Endothelial cell of umbilical vein (primary cell): Measurements from ENCODE around the gene FHIT.

ENCODE experiments used
- EZH2 ChIP-seq: IDR thresholded peaks from 2 replicates; pipeline ENCODE4 v1.6.1; 2012; ENCODE audit warnings: borderline replicate concordance, low read depth, mild to moderate bottlenecking, moderate library complexity, low read length, inconsistent platforms; ENCODE audit not compliant: severe bottlenecking
- MAX ChIP-seq: IDR thresholded peaks from 2 replicates; pipeline ENCODE4 v1.6.1; 2011; ENCODE audit not compliant: insufficient read depth, insufficient read length
- POLR2A ChIP-seq: IDR thresholded peaks from 2 replicates; pipeline ENCODE4 v1.6.1; 2012; ENCODE audit warnings: low read depth, mild to moderate bottlenecking, control low read depth, low read length
- POLR2AphosphoS5 ChIP-seq: IDR thresholded peaks from 2 replicates; pipeline ENCODE4 v1.6.1; 2012; ENCODE audit warnings: low read depth, mild to moderate bottlenecking, control low read depth, low read length, moderate library complexity; ENCODE audit not compliant: insufficient read depth
- TF ChIP-seq, protein P1 (sequence below), 2 donors: IDR thresholded peaks; 1 replicate in 1 of 2; 2 replicates in 1 of 2; pipeline ENCODE4 v1.5.1; 2011; ENCODE audit warnings: low read length in 2 of 2, mild to moderate bottlenecking in 2 of 2, moderate library complexity in 2 of 2, control low read depth in 1 of 2, inconsistent platforms in 1 of 2, low read depth in 1 of 2; ENCODE audit not compliant: insufficient read depth in 1 of 2; ENCODE audit errors: extremely low read depth in 1 of 2

DNA sequence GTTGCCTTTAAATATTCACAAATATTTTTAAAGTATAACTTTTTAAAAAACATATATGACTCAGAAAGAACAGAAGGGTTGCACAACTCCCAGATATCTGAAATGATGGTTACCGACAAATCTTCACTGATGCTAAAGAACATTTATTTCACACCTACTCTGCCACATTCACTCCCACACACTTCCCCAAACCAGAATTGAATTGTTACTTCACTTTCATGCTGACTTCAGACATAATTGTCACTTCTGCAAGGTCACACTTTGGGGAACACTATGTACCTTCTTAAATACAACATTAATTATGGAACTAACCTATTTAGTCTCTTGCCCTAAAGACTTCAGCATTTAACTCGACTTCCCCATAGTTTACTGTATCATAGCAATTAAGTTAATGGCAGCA, 795.1 kb downstream of the FHIT start:
- TF ChIP-seq, protein P1, sequence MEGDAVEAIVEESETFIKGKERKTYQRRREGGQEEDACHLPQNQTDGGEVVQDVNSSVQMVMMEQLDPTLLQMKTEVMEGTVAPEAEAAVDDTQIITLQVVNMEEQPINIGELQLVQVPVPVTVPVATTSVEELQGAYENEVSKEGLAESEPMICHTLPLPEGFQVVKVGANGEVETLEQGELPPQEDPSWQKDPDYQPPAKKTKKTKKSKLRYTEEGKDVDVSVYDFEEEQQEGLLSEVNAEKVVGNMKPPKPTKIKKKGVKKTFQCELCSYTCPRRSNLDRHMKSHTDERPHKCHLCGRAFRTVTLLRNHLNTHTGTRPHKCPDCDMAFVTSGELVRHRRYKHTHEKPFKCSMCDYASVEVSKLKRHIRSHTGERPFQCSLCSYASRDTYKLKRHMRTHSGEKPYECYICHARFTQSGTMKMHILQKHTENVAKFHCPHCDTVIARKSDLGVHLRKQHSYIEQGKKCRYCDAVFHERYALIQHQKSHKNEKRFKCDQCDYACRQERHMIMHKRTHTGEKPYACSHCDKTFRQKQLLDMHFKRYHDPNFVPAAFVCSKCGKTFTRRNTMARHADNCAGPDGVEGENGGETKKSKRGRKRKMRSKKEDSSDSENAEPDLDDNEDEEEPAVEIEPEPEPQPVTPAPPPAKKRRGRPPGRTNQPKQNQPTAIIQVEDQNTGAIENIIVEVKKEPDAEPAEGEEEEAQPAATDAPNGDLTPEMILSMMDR (IDR thresholded peaks at IDR 0.05; ENCODE audit: extremely low read depth in 1 of 2, insufficient read depth in 1 of 2, low read depth in 1 of 2, low read length in 2 of 2) = no peak
- TF ChIP-seq EZH2 (no peak), MAX (no peak), POLR2A (no peak), POLR2AphosphoS5 (no peak)
